Activated CD8-positive, alpha-beta memory T cell treated with anti-CD3 and anti-CD28 coated beads for 1 hour (primary cell): ENCODE measurements around the gene SETD1B.

Experiments used
- DNase-seq, 2 donors: peaks; one replicate each; pipeline ENCODE4 v3.0.0-alpha.2; 2020; ENCODE audit warnings: low read depth in 1 of 2; ENCODE audit errors: extremely low read depth in 1 of 2

The SETD1B gene

DNA sequence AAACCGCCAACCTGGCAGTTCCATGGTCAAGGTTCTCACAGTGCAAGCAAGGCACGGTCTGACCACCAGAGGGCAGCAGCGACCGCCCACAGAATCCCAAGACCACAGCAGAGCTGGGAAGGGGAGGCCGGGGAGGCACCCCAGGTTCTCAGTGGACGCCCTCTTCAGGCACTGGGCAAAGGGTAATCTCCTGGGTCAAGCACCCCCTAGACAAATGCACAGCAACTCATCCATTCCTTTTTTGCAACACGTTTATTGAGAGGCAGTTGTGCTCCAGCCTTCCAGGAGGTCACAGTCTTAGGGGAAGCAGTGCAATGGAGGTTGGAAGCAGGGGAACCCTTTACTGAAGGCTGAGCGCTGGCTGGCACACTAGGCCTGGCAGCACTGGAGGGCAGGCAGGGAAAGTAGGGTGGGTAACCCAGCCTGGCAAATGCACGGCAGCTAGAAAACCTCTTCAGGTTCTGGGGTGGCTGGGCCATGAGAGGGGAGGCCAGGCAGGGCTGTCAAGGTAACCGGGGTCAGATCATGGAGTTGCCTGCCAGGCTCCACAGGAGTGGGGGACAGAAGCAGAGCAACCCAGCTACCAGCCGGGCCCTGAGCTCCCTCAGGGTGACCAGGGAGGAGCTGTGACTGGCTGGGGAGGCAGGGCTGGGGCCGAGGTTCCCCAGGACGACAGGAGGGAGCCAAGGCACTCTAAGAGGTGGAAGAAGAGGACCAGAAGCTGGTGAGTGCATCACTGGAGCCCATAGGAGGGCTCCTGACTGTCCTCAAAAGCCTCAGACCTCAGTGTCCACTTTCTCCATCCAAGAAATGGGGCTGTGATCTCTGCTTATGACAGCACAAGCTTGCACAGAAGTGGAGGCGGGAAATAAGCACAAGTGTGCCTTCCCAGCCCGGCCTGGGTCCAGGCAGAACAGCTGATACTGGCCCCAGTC is 8.5 kb upstream of the SETD1B start:
- peak in 1 of 2 donors; percentile 78 for DNase-seq

DNA sequence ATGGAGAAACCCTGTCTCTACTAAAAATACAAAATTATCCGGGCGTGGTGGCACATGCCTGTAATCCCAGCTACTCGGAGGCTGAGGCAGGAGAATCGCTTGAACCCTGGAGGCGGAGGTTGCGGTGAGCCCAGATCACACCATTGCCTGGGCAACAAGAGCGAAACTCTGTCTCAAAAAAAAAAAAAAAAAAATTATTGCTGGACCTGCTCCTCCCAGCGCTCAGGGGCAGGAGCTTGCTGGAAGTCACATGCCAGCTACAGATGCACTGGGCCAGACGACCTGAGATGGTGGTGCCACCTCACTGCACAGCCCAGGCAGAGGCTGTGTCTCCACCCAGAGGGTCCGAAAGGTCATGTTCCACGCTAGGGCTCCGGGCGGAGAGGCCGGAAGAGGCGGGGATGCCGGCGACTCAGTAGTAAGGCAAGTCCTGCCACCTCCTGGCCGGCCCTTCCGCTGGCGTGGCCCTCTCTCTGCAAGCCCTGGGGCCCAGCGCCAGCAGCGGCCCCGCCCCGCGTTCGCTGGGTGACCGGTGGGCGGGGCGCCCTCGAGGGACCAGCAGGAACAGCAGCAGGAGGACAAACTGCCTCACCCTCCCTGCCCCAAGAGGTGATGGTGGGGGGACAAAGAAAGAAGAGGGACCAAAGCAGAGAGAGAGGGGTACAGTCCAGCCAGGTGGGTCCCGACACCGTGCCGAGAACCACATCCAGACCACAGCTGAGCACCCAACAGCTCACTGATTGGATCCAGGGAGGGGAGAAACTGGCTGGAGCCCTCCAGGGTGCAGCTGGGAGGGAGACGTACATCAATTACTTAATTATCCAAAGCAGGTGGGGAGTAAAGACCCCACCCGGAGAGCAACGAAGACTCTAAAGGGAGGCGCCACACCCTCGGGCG is 6.7 kb upstream of the SETD1B start:
- no peak for DNase-seq

DNA sequence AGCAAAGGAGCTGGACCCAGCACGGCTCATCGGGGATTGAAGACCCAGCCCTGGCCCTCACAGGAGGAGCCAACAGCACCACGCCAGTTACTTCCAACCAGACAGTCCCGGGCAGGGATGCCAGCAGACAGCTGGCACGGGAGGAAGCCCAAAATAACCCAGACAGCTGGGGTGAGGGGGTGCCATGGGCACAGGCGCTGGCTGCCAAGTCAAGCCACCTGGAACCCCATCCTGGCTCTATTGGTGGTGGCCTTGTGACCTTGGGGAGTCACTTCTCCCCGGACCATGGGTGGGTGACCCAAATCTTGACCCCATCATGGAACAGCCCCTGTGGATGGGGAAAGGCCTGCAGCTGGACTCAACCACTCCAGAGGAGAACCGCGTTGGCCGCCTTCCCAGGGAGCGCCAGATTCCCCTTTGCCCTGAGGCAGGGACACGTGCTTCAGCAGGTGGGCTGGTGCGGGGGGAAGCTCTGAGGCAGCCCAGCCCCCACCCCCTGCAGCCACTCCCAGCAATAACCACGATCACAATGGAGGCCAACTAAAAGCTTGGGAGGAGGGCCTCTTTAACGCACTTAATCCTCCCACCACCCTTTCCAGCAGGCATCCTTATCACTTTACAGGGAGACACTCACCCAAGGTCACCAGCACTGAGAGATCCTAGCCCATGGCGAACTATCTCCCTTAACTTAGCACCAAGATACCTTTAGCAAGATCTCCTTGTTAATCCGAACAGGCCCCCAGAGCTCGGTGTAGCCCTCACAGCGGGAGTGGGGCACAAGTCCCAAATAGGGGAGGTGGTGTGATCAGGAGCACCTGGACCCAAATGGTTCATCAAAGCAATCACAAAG is 5.6 kb upstream of the SETD1B start:
- DNase-seq, result no peak

DNA sequence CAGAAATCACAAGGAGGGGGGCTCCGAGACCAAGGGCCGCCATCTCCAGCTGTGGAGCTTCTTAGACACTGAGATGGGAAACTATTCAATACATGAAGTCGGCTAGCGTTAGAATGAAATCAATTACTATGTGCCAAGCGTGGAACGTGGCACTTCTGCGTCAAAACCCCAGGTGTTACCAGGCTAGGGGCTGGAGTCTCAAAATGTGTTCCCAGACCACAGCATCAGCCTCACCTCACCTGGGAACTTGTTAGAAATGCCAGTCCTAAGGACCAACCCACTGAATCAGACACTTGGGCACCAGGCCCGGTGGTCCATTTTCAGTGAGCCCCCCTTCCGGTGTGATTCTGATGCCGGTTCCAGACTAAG is 5.0 kb upstream of the SETD1B start:
- no peak for DNase-seq

DNA sequence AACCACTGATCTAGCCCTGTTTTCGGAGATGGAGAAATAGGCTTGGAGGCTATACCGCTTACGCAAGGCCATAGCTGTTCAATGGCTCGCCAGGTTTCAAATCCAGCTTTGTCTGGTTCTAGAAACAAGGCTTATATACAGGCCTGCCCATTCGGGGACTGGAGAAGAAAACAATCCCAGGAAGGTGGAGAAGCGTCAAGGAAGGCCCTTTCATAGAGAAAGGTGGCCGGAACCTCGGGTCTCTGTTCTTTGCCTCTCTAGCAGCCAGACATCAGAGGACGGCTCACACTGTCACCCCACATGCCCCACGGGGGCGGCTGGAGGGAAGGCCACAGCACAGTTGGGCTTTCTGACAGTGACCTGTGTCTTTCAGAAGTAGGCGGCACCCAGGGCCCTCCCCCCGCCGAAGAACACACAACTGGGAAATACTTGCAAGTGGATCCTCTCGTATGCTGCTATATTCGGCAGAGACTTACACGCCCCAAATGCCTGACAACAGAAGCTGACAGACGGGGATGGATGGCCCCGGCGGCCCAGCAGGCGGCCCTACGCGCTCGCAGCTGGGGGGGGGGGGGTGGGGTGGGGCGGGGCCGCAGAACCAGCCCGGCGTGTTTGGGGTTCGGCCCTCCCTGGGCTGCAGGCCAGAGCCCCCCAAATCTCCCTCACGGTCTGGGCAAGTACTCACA is 4.5 kb upstream of the SETD1B start:
- no peak for DNase-seq

- DNase-seq, result peak in 1 of 2 donors; percentile 70
These were observed 3.7 kb upstream of the SETD1B start for GRCh38 chr12:121799842-121800693.

GRCh38 chr12:121800694-121801594 is 2.9 kb upstream of the SETD1B start:
- DNase-seq, result no peak

GRCh38 chr12:121801595-121802484 is 2.0 kb upstream of the SETD1B start:
- no peak for DNase-seq

DNA sequence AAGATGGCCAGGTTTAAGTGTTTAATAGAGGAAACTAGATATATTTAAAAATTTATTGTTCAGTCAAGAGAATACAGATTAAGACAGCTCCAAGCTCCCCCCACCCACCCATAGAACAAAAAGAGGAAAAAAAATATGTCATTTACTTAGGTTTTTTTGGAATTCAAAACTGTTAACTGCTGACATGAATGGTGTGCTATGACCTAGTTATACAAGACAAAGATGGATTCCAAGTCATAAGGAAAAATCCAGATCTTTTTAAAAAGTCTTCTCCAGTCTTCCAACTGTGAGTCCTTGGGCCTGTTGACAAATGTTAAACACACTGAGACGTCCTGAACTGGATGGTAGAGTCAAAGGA is 1.3 kb upstream of the SETD1B start:
- DNase-seq, result no peak

DNA sequence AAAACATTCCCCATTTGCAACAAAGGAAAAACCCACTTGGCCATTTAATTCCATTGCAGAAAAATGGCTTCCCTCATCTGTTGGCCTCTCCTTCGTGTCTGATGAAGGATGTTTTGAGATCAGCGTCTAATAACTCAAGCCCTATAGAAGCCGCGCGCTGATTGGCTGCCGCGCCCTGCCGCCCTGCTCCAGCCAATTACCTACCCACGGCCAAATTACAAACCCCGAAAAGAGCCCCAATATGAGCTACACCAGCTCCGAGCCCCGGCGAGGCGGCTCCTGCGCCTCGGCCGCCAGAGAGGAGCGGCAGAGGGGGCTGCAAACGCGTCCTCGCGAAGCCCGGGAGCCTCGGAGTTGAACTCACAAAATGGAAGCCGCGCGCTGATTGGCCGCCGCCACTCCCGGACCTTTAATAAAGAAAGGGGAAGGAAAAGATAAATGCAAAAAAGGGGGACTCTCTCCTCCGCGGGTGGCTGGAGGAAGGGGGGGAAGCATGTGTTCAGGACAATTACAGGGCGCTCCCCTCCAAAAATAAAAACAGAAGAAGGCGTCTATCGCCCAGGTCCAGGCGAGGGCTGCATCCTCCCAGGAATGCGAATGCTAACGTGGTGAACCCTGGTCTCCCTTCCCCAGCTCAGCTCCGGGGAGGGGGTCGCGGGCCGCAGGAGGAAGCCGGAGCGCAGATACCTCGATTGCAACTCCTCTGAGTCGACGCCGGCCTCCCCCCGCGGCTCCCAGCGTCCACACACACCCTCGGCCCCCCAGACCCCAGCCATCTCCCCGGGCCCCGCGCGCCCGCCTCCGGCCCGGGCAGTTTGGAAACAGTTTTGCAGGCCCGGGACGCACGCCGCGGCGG is 738 bp upstream of the SETD1B start:
- DNase-seq, result peak; percentile 77 to 78

GRCh38 chr12:121804417-121805111 is 755 bp downstream of the SETD1B start:
- DNase-seq, result no peak

GRCh38 chr12:121805171-121806008 is 1.6 kb downstream of the SETD1B start:
- no peak for DNase-seq

GRCh38 chr12:121806009-121806545 is 2.3 kb downstream of the SETD1B start:
- DNase-seq, result no peak

DNA sequence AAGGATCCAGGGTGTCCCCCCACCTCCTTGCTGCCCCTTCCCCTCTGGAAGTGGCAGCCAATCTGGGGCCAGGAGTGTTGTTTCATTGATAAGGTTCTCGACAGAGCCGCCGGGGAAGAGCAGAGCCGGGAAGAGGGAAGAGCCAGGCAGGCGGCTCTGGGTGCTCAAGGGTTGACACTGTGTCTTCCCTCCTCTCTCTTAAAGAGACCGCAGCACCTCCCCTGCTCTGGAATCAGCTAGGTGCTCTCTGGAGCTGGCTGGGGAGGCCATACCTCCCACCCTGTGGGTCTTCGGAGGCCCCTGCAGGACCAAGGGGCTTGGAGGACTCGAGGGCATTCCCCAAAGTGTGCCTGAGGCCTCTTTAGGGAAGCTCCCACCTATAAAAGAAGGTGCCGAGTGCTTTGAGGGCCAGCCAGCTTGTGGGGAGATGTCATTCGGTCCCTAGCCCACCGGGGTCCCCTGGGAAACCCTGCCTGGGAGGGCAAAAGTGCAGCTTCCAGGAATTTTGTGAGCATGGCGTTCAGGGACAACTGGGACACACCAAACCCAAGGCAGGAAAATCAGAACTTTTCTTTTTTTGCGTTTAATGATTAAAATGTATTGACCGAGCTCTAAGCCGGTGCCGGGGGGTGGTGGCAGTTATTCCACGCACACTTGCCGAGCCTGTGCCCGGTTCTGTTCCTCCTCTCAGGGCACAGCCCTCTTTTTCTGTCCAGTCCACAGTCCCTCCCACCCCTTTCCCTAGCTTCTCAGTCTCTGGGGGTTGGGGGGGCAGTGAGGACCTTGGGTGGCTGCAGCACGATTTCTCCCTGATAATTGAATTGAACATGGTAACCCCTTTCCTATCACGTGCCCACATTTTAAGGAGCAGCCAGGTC is 3.0 kb downstream of the SETD1B start:
- DNase-seq, result no peak
